C4-2B (cell line): ENCODE results near the gene EIF4E3.

Experiments
- H3K27ac ChIP-seq: fragments of 450-650 bp; 2 replicates; pipeline ENCODE4 v1.5.1; 2017
- CTCF ChIP-seq: fragments of 450-650 bp; conservative IDR thresholded peaks from 2 replicates; pipeline ENCODE4 v1.5.1; 2017; ENCODE audit warnings: mild to moderate bottlenecking
- ZFX ChIP-seq: fragments of 450-650 bp; IDR thresholded peaks from 2 replicates; pipeline ENCODE4 v1.6.1; 2017

The EIF4E3 gene

GRCh38 chr3:71695000-71695482 lies 30.2 kb downstream of the EIF4E3 start:
- TF ChIP-seq CTCF (no peak), ZFX (no peak)
- H3K27ac ChIP-seq = no peak overlapping the region

- TF ChIP-seq ZFX (no peak), CTCF (no peak)
- H3K27ac ChIP-seq = no peak overlapping the region
These were observed 30.7 kb downstream of the EIF4E3 start for GRCh38 chr3:71694358-71694999.

GRCh38 chr3:71693641-71694040 lies 31.6 kb downstream of the EIF4E3 start:
- TF ChIP-seq ZFX (no peak), CTCF (no peak)
- H3K27ac ChIP-seq = no peak overlapping the region

- H3K27ac ChIP-seq = no peak overlapping the region
- no peak for TF ChIP-seq ZFX
- no peak for TF ChIP-seq CTCF
These were observed 33.1 kb downstream of the EIF4E3 start for GRCh38 chr3:71692139-71692538.

- TF ChIP-seq ZFX (no peak), CTCF (no peak)
- H3K27ac ChIP-seq = no peak overlapping the region
These were observed 34.8 kb downstream of the EIF4E3 start for GRCh38 chr3:71690341-71690841.

- TF ChIP-seq ZFX (no peak), CTCF (no peak)
- no peak overlapping the region for H3K27ac ChIP-seq
These were observed 35.9 kb downstream of the EIF4E3 start for GRCh38 chr3:71689291-71689690.

- no peak overlapping the region for H3K27ac ChIP-seq
These were observed 37.1 kb downstream of the EIF4E3 start for GRCh38 chr3:71688121-71688520.

More at GRCh38 chr3:71688121-71688520, 37.1 kb downstream of the EIF4E3 start:
- TF ChIP-seq CTCF (no peak), ZFX (no peak)
